ENCODE measurements around the gene ATXN1. TPM values are rescaled to one million over a fixed set of nuclear protein-coding genes. Genes with fewer than 3 reads are reported as not detected.

Gene ATXN1
- total RNA-seq, 1 donor: 48.5 TPM

DNA sequence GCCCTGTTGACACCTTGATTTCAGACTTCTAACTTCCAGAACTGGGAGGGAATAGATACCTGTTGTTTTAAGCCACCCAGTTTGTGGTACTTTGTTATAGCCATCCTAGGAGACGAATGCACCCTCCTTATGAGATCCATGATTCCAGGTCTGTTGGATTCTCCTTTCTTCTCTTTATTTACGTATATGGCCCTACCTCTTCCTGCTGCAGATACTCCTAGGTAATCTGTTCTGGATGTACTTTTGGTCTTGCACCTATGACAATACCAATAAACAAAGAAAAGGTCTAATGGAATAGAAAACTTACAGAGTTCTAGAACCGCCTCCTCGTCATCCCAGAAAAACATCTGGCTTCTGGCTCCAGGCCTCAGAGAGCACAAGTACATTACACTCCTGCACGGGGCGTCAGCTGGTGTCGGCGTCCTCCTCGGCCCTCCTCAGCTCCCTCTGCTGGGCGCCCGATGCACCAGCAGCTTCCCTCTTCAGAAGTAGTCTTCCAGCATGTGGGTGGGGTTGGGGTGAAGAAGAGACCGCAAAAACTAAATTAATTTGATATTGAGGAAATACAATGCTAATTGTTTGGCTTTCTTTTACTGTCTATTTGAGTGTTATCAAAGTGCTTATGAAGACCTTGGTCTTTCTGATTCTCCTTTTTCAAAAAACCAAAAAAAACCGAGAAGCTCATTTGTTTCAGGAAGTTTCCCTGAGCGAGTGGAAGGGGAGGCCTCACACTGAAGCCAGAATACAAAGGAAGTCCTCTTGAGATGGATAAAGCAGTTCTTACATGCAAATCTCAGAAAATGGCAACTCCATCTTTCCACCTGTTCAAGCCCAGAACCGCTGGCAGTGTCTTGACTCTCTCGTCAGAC, 9.7 kb upstream of the ATXN1 start:
- no peak overlapping the region for H3K4me3 ChIP-seq (ENCODE audit: insufficient read depth, low read length)
- TF ChIP-seq, protein P1, sequence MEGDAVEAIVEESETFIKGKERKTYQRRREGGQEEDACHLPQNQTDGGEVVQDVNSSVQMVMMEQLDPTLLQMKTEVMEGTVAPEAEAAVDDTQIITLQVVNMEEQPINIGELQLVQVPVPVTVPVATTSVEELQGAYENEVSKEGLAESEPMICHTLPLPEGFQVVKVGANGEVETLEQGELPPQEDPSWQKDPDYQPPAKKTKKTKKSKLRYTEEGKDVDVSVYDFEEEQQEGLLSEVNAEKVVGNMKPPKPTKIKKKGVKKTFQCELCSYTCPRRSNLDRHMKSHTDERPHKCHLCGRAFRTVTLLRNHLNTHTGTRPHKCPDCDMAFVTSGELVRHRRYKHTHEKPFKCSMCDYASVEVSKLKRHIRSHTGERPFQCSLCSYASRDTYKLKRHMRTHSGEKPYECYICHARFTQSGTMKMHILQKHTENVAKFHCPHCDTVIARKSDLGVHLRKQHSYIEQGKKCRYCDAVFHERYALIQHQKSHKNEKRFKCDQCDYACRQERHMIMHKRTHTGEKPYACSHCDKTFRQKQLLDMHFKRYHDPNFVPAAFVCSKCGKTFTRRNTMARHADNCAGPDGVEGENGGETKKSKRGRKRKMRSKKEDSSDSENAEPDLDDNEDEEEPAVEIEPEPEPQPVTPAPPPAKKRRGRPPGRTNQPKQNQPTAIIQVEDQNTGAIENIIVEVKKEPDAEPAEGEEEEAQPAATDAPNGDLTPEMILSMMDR (IDR thresholded peaks at IDR 0.05; ENCODE audit: extremely low read depth, low read depth, low read length): peak; percentile 94

DNA sequence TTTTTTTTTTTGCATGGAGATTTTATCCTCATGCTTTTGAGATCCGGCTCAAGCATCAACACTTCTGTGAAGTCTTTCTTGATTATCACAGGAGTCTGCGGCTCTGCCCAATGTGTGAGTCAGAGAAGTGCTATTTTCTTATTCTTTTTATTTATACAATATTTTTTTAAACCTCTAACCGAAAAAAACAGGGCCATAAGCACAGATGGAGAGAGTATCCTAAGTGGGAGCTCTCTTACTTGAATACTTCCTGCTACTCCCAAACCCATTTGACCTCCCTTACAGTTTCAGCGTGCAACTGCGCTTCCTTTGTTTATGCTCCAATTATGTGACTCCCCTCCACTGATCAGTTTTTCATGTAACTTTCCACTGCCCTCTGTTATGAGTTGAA, 8.7 kb upstream of the ATXN1 start:
- DNase-seq (ENCODE audit: insufficient read length, low spot score, missing footprints): peak; percentile 62
- Histone ChIP-seq H3K27me3 (ENCODE audit: insufficient read depth, low read length) (no peaks in the 10 kb centered on the region), H3K9me3 (ENCODE audit: low read depth, low read length) (no peaks in the 10 kb centered on the region), H3K4me3 (ENCODE audit: insufficient read depth, low read length) (no peak overlapping the region), H2AFZ (ENCODE audit: low read length) (peak overlapping the region; percentile 45), H3K4me2 (ENCODE audit: insufficient read depth, low read length) (peak overlapping the region; percentile 63), H3K27ac (ENCODE audit: low read depth, low read length) (peak overlapping the region; percentile 86), H3K79me2 (ENCODE audit: insufficient read depth, low read length) (no peaks in the 10 kb centered on the region), H4K20me1 (ENCODE audit: insufficient read depth, low read length) (no peaks in the 10 kb centered on the region), H3K4me1 (ENCODE audit: insufficient read depth, low read length) (peaks cover 60% of the 10 kb centered on the region), H3K36me3 (ENCODE audit: insufficient read depth, low read length) (no peaks in the 10 kb centered on the region)
- TF ChIP-seq, protein P1 (IDR thresholded peaks at IDR 0.05; ENCODE audit: extremely low read depth, low read depth, low read length): no peak

More for the DNA sequence above, 9.7 kb upstream of the ATXN1 start:
- Histone ChIP-seq H2AFZ (ENCODE audit: low read length) (peak overlapping the region; percentile 45), H3K79me2 (ENCODE audit: insufficient read depth, low read length) (no peaks in the 10 kb centered on the region), H3K9me3 (ENCODE audit: low read depth, low read length) (no peaks in the 10 kb centered on the region), H4K20me1 (ENCODE audit: insufficient read depth, low read length) (no peaks in the 10 kb centered on the region), H3K27me3 (ENCODE audit: insufficient read depth, low read length) (no peaks in the 10 kb centered on the region), H3K4me2 (ENCODE audit: insufficient read depth, low read length) (peak overlapping the region; percentile 63), H3K36me3 (ENCODE audit: insufficient read depth, low read length) (no peaks in the 10 kb centered on the region), H3K4me1 (ENCODE audit: insufficient read depth, low read length) (peaks cover 51% of the 10 kb centered on the region), H3K27ac (ENCODE audit: low read depth, low read length) (peak overlapping the region; percentile 86)
- DNase-seq (ENCODE audit: insufficient read length, low spot score, missing footprints): peak; percentile 76

- H3K4me2 ChIP-seq (ENCODE audit: insufficient read depth, low read length): peak overlapping the region; percentile 63
- H3K27ac ChIP-seq (ENCODE audit: low read depth, low read length): peak overlapping the region; percentile 86
- peak; percentile 53 for DNase-seq (ENCODE audit: insufficient read length, low spot score, missing footprints)
- TF ChIP-seq, protein P1 (IDR thresholded peaks at IDR 0.05; ENCODE audit: extremely low read depth, low read depth, low read length): no peak
- no peaks in the 10 kb centered on the region for H3K9me3 ChIP-seq (ENCODE audit: low read depth, low read length)
- no peaks in the 10 kb centered on the region for H3K79me2 ChIP-seq (ENCODE audit: insufficient read depth, low read length)
- no peaks in the 10 kb centered on the region for H4K20me1 ChIP-seq (ENCODE audit: insufficient read depth, low read length)
- peaks cover 62% of the 10 kb centered on the region for H3K4me1 ChIP-seq (ENCODE audit: insufficient read depth, low read length)
- H3K36me3 ChIP-seq (ENCODE audit: insufficient read depth, low read length): no peaks in the 10 kb centered on the region
- peak overlapping the region; percentile 27 for H3K4me3 ChIP-seq (ENCODE audit: insufficient read depth, low read length)
- no peaks in the 10 kb centered on the region for H3K27me3 ChIP-seq (ENCODE audit: insufficient read depth, low read length)
- H2AFZ ChIP-seq (ENCODE audit: low read length): no peak overlapping the region
Observed at GRCh38 chr6:16769131-16769985, 8.1 kb upstream of the ATXN1 start.

DNA sequence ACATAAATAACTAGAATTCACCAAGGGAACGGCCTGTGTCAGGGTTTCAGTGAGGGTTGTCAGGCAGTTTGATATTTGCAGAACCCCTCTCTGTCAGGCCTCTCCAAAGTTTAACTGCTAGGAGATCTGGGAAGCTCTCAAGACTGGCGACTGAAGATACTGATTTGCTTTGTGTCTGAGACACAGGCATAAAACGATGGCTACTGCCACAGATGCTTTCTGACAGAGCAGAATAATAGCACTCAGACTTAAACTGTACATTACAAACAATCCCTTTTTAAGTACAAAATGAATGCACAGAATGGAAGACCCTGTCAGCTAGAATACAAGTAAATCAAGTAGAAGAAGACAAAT, 7.2 kb upstream of the ATXN1 start:
- Histone ChIP-seq H3K4me2 (ENCODE audit: insufficient read depth, low read length) (peak overlapping the region; percentile 63), H3K4me1 (ENCODE audit: insufficient read depth, low read length) (peaks cover 70% of the 10 kb centered on the region)
- TF ChIP-seq, protein P1 (IDR thresholded peaks at IDR 0.05; ENCODE audit: extremely low read depth, low read depth, low read length): no peak

More for the DNA sequence above, 7.2 kb upstream of the ATXN1 start:
- H2AFZ ChIP-seq (ENCODE audit: low read length): no peak overlapping the region
- H3K9me3 ChIP-seq (ENCODE audit: low read depth, low read length): no peaks in the 10 kb centered on the region
- H3K27me3 ChIP-seq (ENCODE audit: insufficient read depth, low read length): no peaks in the 10 kb centered on the region
- H3K79me2 ChIP-seq (ENCODE audit: insufficient read depth, low read length): no peaks in the 10 kb centered on the region
- no peak overlapping the region for H3K4me3 ChIP-seq (ENCODE audit: insufficient read depth, low read length)
- no peaks in the 10 kb centered on the region for H4K20me1 ChIP-seq (ENCODE audit: insufficient read depth, low read length)
- DNase-seq (ENCODE audit: insufficient read length, low spot score, missing footprints): no peak
- no peaks in the 10 kb centered on the region for H3K36me3 ChIP-seq (ENCODE audit: insufficient read depth, low read length)
- H3K27ac ChIP-seq (ENCODE audit: low read depth, low read length): peak overlapping the region; percentile 86
